Stimulated activated CD4-positive, alpha-beta T cell treated with anti-CD3 and anti-CD28 coated beads, TNF-alpha, amount 100 ng/mL, for 24 hours (primary cell): ENCODE results near the gene MINDY1.

ENCODE experiments used
- DNase-seq, 3 experiments: peaks; one replicate each; pipeline ENCODE4 v3.0.0-alpha.2; 2020; ENCODE audit warnings: low read depth in 3 of 3

The MINDY1 gene

GRCh38 chr1:150985179-150985825 is 21.4 kb downstream of the MINDY1 start:
- DNase-seq, result no peak

GRCh38 chr1:150981805-150982712 is 24.6 kb downstream of the MINDY1 start, which contains the start of gene ANXA9:
Gene ANXA9, plus strand, starts transcription at chr1:150982292. Its CDS starts 814 bp downstream, at chr1:150983106.
- DNase-seq, result no peak

GRCh38 chr1:150981177-150981804 is 25.4 kb downstream of the MINDY1 start:
- DNase-seq, result no peak

GRCh38 chr1:150979092-150980056 is 27.3 kb downstream of the MINDY1 start:
- peak; percentile 79 to 86 (median 84) for DNase-seq

GRCh38 chr1:150976879-150977694 is 29.6 kb downstream of the MINDY1 start:
- DNase-seq, result peak; percentile 41 to 74 (median 53)

- no peak for DNase-seq
Observed at GRCh38 chr1:150976401-150976821, 30.3 kb downstream of the MINDY1 start.

GRCh38 chr1:150974580-150975478 is 31.9 kb downstream of the MINDY1 start, which contains the start of gene CERS2:
Gene CERS2, minus strand, starts transcription at chr1:150974835. Its CDS starts 5,745 bp downstream, at chr1:150969090.
- DNase-seq, result peak; percentile 29 to 65 (median 41)

GRCh38 chr1:150973836-150974579 is 32.7 kb downstream of the MINDY1 start:
- peak in 2 of 3 experiments; percentile 11 to 49 for DNase-seq

GRCh38 chr1:150973258-150973835 is 33.4 kb downstream of the MINDY1 start:
- peak in 1 of 3 experiments; percentile 17 for DNase-seq

- DNase-seq, result no peak
Observed at GRCh38 chr1:150972417-150972940, 34.2 kb downstream of the MINDY1 start.

GRCh38 chr1:150971583-150972416 is 34.9 kb downstream of the MINDY1 start:
- no peak for DNase-seq

GRCh38 chr1:150970808-150971582 is 35.7 kb downstream of the MINDY1 start:
- no peak for DNase-seq

GRCh38 chr1:150969626-150970025 is 37.1 kb downstream of the MINDY1 start:
- DNase-seq, result no peak

- no peak for DNase-seq
Observed at GRCh38 chr1:150968491-150968890, 38.2 kb downstream of the MINDY1 start.

- no peak for DNase-seq
Observed at GRCh38 chr1:150967936-150968335, 38.8 kb downstream of the MINDY1 start.

- DNase-seq, result no peak
Observed at GRCh38 chr1:150966011-150966410, 40.7 kb downstream of the MINDY1 start.
